CD4-positive, alpha-beta T cell treated with Interleukin-21 for 1 hour (primary cell): Measurements from ENCODE around the gene SLC1A4.

Source experiments
- DNase-seq: peaks from one replicate; pipeline ENCODE4 v3.0.0-alpha.2; 2020

Gene SLC1A4

GRCh38 chr2:65056215-65057053 is 67.2 kb downstream of the SLC1A4 start, which contains the start of gene CEP68:
Gene CEP68 (plus strand): TSS chr2:65056416. CDS start chr2:65069445, 13,029 bp downstream.
- DNase-seq = peak; percentile 97

- no peak for DNase-seq
Observed at GRCh38 chr2:65057054-65057375, 67.8 kb downstream of the SLC1A4 start.

GRCh38 chr2:65057391-65058052 is 68.3 kb downstream of the SLC1A4 start:
- peak; percentile 81 for DNase-seq

GRCh38 chr2:65059071-65059470 is 69.9 kb downstream of the SLC1A4 start:
- DNase-seq = no peak

- DNase-seq = no peak
Observed at GRCh38 chr2:65061146-65061909, 72.1 kb downstream of the SLC1A4 start.

- DNase-seq = no peak
Observed at GRCh38 chr2:65061910-65062339, 72.7 kb downstream of the SLC1A4 start.

GRCh38 chr2:65062843-65063825 is 73.9 kb downstream of the SLC1A4 start:
- no peak for DNase-seq

GRCh38 chr2:65064728-65065552 is 75.7 kb downstream of the SLC1A4 start:
- peak; percentile 71 for DNase-seq

- no peak for DNase-seq
Observed at GRCh38 chr2:65067806-65068553, 78.8 kb downstream of the SLC1A4 start.

GRCh38 chr2:65069439-65069824 is 80.2 kb downstream of the SLC1A4 start:
- DNase-seq = no peak

- no peak for DNase-seq
Observed at GRCh38 chr2:65070172-65070830, 81.1 kb downstream of the SLC1A4 start.

GRCh38 chr2:65070856-65071255 is 81.7 kb downstream of the SLC1A4 start:
- no peak for DNase-seq

- no peak for DNase-seq
Observed at GRCh38 chr2:65071499-65072180, 82.4 kb downstream of the SLC1A4 start.

GRCh38 chr2:65072181-65072970 is 83.2 kb downstream of the SLC1A4 start:
- DNase-seq = no peak
